WTC11 (cell line): ENCODE measurements around the gene GOSR1. TPM values are rescaled to one million over a fixed set of nuclear protein-coding genes. Genes with fewer than 3 reads are reported as not detected.
"Not testable (repeated sequence)": the region's sequence is repeated elsewhere in the genome, so short reads cannot be mapped to it uniquely, and the experiment has no call there.

Source experiments
- ATAC-seq: fragments of 200-7000 bp; cut with Tn5 transposase; 2 replicates; pipeline ENCODE4 v1.10.0; 2021; ENCODE audit warnings: mild to moderate bottlenecking, moderate library complexity
- CTCF ChIA-PET: fragments of 300-600 bp; sonication (Branson Sonifier 250); formaldehyde crosslinking; loops from one replicate; lab custom pipeline; 2021; ENCODE audit warnings: antibody characterized with exemption; lab: Charles Lee
- POLR2A ChIA-PET: fragments of 350-600 bp; sonication (Branson Sonifier 250); formaldehyde crosslinking; loops from one replicate; lab custom pipeline; 2021; ENCODE audit warnings: antibody characterized with exemption; lab: Charles Lee
- DNase-seq: peaks from one replicate; pipeline ENCODE4 v3.0.0; 2021; ENCODE audit warnings: low spot score
- H3K27ac Mint-ChIP-seq: 2 replicates; pipeline ENCODE4 v1.8.0; 2021; ENCODE audit warnings: mixed read lengths
- H3K27me3 Mint-ChIP-seq: 2 replicates; pipeline ENCODE4 v1.8.0; 2021; ENCODE audit warnings: low read depth, mild to moderate bottlenecking, moderate library complexity, mixed read lengths
- H3K36me3 Mint-ChIP-seq: 2 replicates; pipeline ENCODE4 v1.8.0; 2021; ENCODE audit warnings: mixed read lengths
- H3K4me1 Mint-ChIP-seq: 2 replicates; pipeline ENCODE4 v1.8.0; 2022; ENCODE audit warnings: mixed read lengths
- H3K4me3 Mint-ChIP-seq: 2 replicates; pipeline ENCODE4 v1.8.0; 2021; ENCODE audit warnings: mild to moderate bottlenecking, moderate library complexity, mixed read lengths
- H3K9me3 Mint-ChIP-seq: 2 replicates; pipeline ENCODE4 v1.8.0; 2021; ENCODE audit warnings: mixed read lengths
- AR ChIP-seq: fragments of 250-450 bp; sonication (Bioruptor Pico); IDR thresholded peaks from 2 replicates; pipeline ENCODE4 v1.9.0; 2021; ENCODE audit warnings: mild to moderate bottlenecking
- CDX4 ChIP-seq: fragments of 250-450 bp; sonication (Bioruptor Pico); IDR thresholded peaks from 2 replicates; pipeline ENCODE4 v1.9.0; 2021; ENCODE audit warnings: moderate library complexity, mild to moderate bottlenecking, inconsistent platforms, borderline replicate concordance
- CREM ChIP-seq: sonication (generic); formaldehyde crosslinking; IDR thresholded peaks from 2 replicates; pipeline ENCODE4 v1.8.1; 2022; ENCODE audit warnings: mild to moderate bottlenecking, missing genetic modification reagents, moderate library complexity
- ELF4 ChIP-seq: sonication (generic); formaldehyde crosslinking; IDR thresholded peaks from 2 replicates; pipeline ENCODE4 v1.8.1; 2022; ENCODE audit warnings: low read depth, mild to moderate bottlenecking, moderate library complexity, missing genetic modification reagents
- FOXP1 ChIP-seq: sonication (generic); formaldehyde crosslinking; IDR thresholded peaks from 2 replicates; pipeline ENCODE4 v1.8.0; 2022; ENCODE audit warnings: missing genetic modification reagents, mild to moderate bottlenecking, moderate library complexity, borderline replicate concordance
- GABPB1 ChIP-seq: sonication (generic); formaldehyde crosslinking; IDR thresholded peaks from 2 replicates; pipeline ENCODE4 v1.8.1; 2023; ENCODE audit warnings: mild to moderate bottlenecking, missing genetic modification reagents
- GRHL2 ChIP-seq: fragments of 250-450 bp; sonication (Bioruptor Pico); IDR thresholded peaks from 2 replicates; pipeline ENCODE4 v1.8.0; 2022; ENCODE audit warnings: mild to moderate bottlenecking, moderate library complexity; ENCODE audit not compliant: insufficient replicate concordance, severe bottlenecking
- GTF2I ChIP-seq: fragments of 250-450 bp; sonication (Bioruptor Pico); conservative IDR thresholded peaks from 2 replicates; pipeline ENCODE4 v1.4.0; 2021; ENCODE audit warnings: mild to moderate bottlenecking
- IRF1 ChIP-seq: sonication (generic); formaldehyde crosslinking; IDR thresholded peaks from 2 replicates; pipeline ENCODE4 v1.8.0; 2023; ENCODE audit warnings: missing genetic modification reagents
- MXD4 ChIP-seq: fragments of 250-450 bp; sonication (Bioruptor Pico); IDR thresholded peaks from 2 replicates; pipeline ENCODE4 v1.8.0; 2021; ENCODE audit warnings: mild to moderate bottlenecking, moderate library complexity, borderline replicate concordance
- NFE2L1 ChIP-seq: sonication (generic); formaldehyde crosslinking; IDR thresholded peaks from 2 replicates; pipeline ENCODE4 v1.8.1; 2023; ENCODE audit warnings: missing genetic modification reagents
- SMAD3 ChIP-seq: sonication (generic); formaldehyde crosslinking; IDR thresholded peaks from 2 replicates; pipeline ENCODE4 v1.8.0; 2022; ENCODE audit warnings: missing genetic modification reagents, mild to moderate bottlenecking, borderline replicate concordance
- SMAD4 ChIP-seq: sonication (generic); formaldehyde crosslinking; IDR thresholded peaks from 2 replicates; pipeline ENCODE4 v1.8.0; 2022; ENCODE audit warnings: mild to moderate bottlenecking, missing genetic modification reagents
- SP1 ChIP-seq: sonication (generic); formaldehyde crosslinking; conservative IDR thresholded peaks from 2 replicates; pipeline ENCODE4 v1.8.1; 2022; ENCODE audit warnings: missing genetic modification reagents
- STAT6 ChIP-seq: sonication (generic); formaldehyde crosslinking; conservative IDR thresholded peaks from 2 replicates; pipeline ENCODE4 v1.8.1; 2023; ENCODE audit warnings: mild to moderate bottlenecking, low read depth, missing genetic modification reagents, moderate library complexity
- TCF7 ChIP-seq: sonication (generic); formaldehyde crosslinking; IDR thresholded peaks from 2 replicates; pipeline ENCODE4 v1.8.0; 2022; ENCODE audit warnings: mild to moderate bottlenecking, low read depth, missing genetic modification reagents, moderate library complexity
- ZNF138 ChIP-seq: sonication (generic); formaldehyde crosslinking; conservative IDR thresholded peaks from 2 replicates; pipeline ENCODE4 v1.8.1; 2022; ENCODE audit warnings: mild to moderate bottlenecking, moderate library complexity, missing genetic modification reagents
- ZNF219 ChIP-seq: sonication (generic); formaldehyde crosslinking; IDR thresholded peaks from 2 replicates; pipeline ENCODE4 v1.8.0; 2023; ENCODE audit warnings: missing genetic modification reagents, mild to moderate bottlenecking, borderline replicate concordance
- total RNA-seq: library from RNA; stranded (reverse); gene quantifications from 3 replicates; pipeline ENCODE4 v1.2.3, GENCODE V29; 2021
- TF ChIP-seq, protein P1 (sequence below): sonication (generic); formaldehyde crosslinking; IDR thresholded peaks from 2 replicates; pipeline ENCODE4 v1.8.1; 2022; ENCODE audit warnings: low read depth, missing genetic modification reagents, borderline replicate concordance

Gene GOSR1
- total RNA-seq, 1 experiment from 2014 or later: 37.4 TPM

- Mint-ChIP-seq H3K27me3 (no peaks in the 10 kb centered on the region), H3K9me3 (no peaks in the 10 kb centered on the region), H3K4me3 (no peak overlapping the region), H3K36me3 (no peaks in the 10 kb centered on the region), H3K27ac (no peak overlapping the region), H3K4me1 (no peaks in the 10 kb centered on the region)
- DNase-seq (no peak), ATAC-seq (no peak)
- CTCF ChIA-PET: no interaction called here
- no peak for TF ChIP-seq CDX4 (CRISPR knock-in tag)
- no peak for TF ChIP-seq ZNF219 (CRISPR knock-in tag)
- no peak for TF ChIP-seq GABPB1 (CRISPR knock-in tag)
- TF ChIP-seq AR: no peak
- no peak for TF ChIP-seq ELF4
- POLR2A ChIA-PET: no interaction called here
Observed at GRCh38 chr17:30436729-30437128, 40.5 kb upstream of the GOSR1 start.

DNA sequence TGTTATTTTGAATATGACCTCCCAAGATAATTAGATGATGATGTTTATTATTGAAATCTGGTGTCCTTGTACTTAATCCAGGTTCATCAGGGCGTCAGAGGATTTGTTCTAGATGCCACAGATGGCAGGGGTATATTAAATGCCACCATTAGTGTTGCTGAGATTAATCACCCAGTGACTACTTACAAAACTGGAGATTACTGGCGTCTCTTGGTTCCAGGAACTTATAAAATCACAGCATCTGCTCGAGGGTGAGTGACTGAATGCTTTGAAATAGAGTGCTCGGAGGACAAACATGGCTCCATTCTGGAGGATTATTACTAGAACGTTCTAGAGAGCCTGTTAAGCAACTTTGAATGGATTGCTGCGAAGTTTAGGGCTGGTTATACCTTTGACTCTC lies 33.5 kb upstream of the GOSR1 start:
- Mint-ChIP-seq H3K27me3 (no peaks in the 10 kb centered on the region), H3K4me3 (no peak overlapping the region), H3K27ac (no peak overlapping the region; the same call in 1 of the 2 replicates), H3K4me1 (no peaks in the 10 kb centered on the region), H3K36me3 (peaks cover 8% of the 10 kb centered on the region), H3K9me3 (no peaks in the 10 kb centered on the region)
- DNase-seq (no peak), ATAC-seq (no peak)
- CTCF ChIA-PET: no interaction called here
- POLR2A ChIA-PET: no interaction called here
- TF ChIP-seq FOXP1: no peak
- no peak for TF ChIP-seq SMAD4 (CRISPR knock-in tag)
- TF ChIP-seq, protein P1, sequence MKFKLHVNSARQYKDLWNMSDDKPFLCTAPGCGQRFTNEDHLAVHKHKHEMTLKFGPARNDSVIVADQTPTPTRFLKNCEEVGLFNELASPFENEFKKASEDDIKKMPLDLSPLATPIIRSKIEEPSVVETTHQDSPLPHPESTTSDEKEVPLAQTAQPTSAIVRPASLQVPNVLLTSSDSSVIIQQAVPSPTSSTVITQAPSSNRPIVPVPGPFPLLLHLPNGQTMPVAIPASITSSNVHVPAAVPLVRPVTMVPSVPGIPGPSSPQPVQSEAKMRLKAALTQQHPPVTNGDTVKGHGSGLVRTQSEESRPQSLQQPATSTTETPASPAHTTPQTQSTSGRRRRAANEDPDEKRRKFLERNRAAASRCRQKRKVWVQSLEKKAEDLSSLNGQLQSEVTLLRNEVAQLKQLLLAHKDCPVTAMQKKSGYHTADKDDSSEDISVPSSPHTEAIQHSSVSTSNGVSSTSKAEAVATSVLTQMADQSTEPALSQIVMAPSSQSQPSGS (CRISPR knock-in tag): no peak
- no peak for TF ChIP-seq GTF2I (CRISPR knock-in tag)
- no peak for TF ChIP-seq STAT6
- no peak for TF ChIP-seq CREM
- TF ChIP-seq TCF7 (CRISPR knock-in tag): no peak
- no peak for TF ChIP-seq GRHL2
- TF ChIP-seq CDX4 (CRISPR knock-in tag): no peak
- TF ChIP-seq MXD4 (CRISPR knock-in tag): no peak
- TF ChIP-seq ZNF138: no peak
- no peak for TF ChIP-seq SMAD3 (CRISPR knock-in tag)
- TF ChIP-seq SP1: no peak
- no peak for TF ChIP-seq AR
- TF ChIP-seq IRF1 (CRISPR knock-in tag): no peak
- no peak for TF ChIP-seq NFE2L1

DNA sequence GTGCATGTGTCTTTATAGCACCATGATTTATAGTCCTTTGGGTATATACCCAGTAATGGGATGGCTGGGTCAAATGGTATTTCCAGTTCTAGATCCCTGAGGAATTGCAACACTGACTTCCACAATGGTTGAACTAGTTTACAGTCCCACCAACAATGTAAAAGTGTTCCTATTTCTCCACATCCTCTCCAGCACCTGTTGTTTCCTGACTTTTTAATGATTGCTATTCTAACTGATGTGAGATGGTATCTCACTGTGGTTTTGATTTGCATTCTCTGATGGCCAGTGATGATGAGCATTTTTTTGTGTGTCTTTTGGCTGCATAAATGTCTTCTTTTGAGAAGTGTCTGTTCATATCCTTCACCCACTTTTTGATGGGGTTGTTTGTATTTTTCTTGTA lies 30.6 kb upstream of the GOSR1 start:
- ATAC-seq, H3K9me3 Mint-ChIP-seq, CTCF ChIA-PET, POLR2A ChIA-PET, H3K4me3 Mint-ChIP-seq, DNase-seq, H3K4me1 Mint-ChIP-seq, H3K27ac Mint-ChIP-seq, H3K27me3 Mint-ChIP-seq: not testable (repeated sequence)
- peaks cover 10% of the 10 kb centered on the region for H3K36me3 Mint-ChIP-seq
